Esophagus muscularis mucosa (tissue), 3 donors: Measurements from ENCODE around the gene AGXT.

Source experiments
- CTCF ChIP-seq, 3 experiments: fragments of 200-600 bp in 2 of 3; fragments of 450-650 bp in 1 of 3; sonication (generic) in 2 of 3; IDR thresholded peaks; one replicate each; pipeline ENCODE4 v1.5.1; 2017 to 2019; ENCODE audit warnings: antibody characterized with exemption in 3 of 3, mild to moderate bottlenecking in 2 of 3, moderate library complexity in 1 of 3
- POLR2A ChIP-seq: fragments of 450-650 bp; IDR thresholded peaks from one replicate; pipeline ENCODE4 v1.6.1; 2017; ENCODE audit warnings: antibody characterized with exemption, moderate library complexity, mild to moderate bottlenecking, low read depth

GRCh38 chr2:240836781-240837467 lies 31.7 kb upstream of the AGXT start:
- TF ChIP-seq CTCF (IDR thresholded peaks at IDR 0.05) = no peak
- TF ChIP-seq POLR2A = no peak
